22Rv1 (cell line): ENCODE results near the gene KIAA1210.

Experiments
- CTCF ChIP-seq: fragments of 450-650 bp; IDR thresholded peaks from 2 replicates; pipeline ENCODE4 v1.5.1; 2017; ENCODE audit warnings: mild to moderate bottlenecking
- ZFX ChIP-seq: fragments of 450-650 bp; IDR thresholded peaks from 2 replicates; pipeline ENCODE4 v1.6.1; 2017; ENCODE audit warnings: antibody characterized with exemption, borderline replicate concordance

- TF ChIP-seq CTCF, result no peak
- no peak for TF ChIP-seq ZFX
Measured at GRCh38 chrX:119041175-119041574, 86.4 kb downstream of the KIAA1210 start.
